HS-27A (cell line): ENCODE results near the gene CD82.

ENCODE experiments used
- DNase-seq: peaks from one replicate; pipeline ENCODE4 v3.0.0-alpha.2; 2012; ENCODE audit warnings: low read depth, missing footprints

The CD82 gene

DNA sequence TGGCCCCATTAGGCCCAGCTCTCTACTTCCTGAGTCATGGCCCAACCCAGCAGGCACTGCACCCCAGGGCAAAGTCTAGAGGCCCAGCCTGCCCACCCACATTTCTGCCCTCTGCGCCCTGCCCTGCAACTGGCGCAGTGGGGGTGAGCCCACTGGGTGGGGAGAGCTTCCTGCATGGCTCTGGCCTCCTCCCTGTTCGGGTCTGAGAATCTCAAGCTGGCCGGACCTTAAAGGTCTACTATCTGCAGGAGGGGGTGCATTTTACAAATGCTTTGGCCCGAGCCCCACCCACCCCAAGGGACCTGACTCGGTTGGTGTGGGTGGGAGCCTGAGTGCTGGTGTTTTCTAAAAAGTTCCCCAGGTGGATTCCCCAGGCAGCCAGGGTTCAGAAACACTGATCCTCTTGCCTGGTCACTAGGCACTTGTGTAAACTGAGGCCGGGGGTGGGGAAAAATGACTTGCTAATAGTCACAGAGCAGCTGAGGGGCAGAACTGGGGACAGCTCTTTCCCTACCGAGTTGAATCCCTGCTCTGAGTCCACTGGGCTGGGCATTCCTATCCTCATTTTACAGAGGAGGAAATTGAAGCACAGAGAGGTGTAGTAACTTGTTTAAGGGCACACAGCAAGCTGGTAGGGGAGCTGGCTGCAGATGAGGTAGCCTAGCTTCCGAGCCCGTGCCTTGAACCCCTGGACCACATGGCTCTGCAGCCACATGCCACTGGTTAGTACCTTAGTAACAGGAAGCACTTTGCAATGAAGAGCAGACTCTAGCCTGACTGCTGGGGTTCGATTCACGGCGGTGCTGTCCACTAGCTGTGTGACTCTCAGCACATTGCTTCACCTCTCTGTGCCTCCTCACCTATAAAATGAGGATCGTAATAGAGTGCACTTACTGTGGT lies 36.3 kb downstream of the CD82 start:
- DNase-seq = no peak

DNA sequence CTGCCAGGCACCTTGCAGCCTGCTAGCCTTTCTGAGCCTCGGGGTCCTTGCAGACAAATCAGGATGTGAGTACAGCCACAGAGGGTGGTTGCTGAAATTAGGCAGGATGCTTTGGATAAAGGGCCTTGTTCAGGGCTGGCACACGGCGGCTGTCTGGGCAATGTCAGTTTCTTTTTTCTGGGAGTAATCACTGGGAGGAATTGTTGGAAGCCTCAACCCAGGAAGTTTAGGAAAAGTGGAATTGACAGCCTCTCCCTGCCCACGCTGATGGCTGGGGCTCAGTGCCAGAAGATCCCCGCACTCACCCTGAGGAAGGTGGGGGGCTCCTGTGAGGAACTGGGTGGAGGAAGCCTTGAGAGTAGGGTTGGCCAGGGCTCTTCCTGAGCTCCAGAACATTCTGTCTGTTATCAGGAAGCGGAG lies 37.4 kb downstream of the CD82 start:
- DNase-seq = no peak

DNA sequence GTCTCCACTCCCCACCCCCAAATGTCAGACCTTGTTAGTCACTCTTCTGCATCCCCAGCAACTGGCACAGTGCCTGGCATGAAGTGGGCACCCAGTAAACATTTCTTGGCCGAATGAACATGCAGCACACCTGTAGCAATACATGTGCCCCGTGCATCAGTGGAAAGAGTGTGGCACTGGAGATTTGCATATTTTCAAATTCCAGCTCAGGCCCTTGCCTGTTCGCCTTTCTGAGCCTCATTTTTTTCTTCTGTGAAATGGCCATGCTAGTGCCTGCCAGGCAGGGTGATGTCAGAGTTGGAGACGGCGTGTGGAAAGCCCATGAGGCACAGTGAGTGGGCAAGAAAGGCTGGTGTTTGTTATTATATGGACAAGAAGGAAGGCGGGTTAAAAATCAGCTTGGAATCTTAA lies 38.7 kb downstream of the CD82 start:
- no peak for DNase-seq

DNA sequence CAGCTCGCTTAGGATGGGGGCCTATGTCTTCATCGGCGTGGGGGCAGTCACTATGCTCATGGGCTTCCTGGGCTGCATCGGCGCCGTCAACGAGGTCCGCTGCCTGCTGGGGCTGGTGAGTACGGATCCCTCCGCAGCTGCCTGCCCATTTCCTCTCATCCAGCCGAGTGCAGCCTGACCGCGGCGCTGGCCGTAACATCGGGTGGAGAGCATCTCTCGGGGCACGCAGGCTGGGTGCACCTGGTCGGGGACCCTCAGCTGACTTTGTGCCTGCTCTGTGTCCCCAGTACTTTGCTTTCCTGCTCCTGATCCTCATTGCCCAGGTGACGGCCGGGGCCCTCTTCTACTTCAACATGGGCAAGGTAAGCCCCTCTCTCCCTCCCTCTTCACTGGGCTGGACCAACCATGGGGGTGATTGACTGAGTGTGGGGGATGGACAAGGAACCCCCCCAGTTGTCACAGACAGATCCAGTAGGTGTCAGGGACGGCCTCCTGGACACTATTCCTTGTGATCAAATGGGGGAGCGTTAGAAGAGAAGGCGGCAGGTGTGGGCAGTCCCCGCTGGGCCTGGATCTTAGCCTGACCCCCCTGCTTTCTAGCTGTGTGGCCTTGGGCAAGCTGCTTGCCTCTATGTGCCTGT lies 39.7 kb downstream of the CD82 start:
- DNase-seq = no peak

DNA sequence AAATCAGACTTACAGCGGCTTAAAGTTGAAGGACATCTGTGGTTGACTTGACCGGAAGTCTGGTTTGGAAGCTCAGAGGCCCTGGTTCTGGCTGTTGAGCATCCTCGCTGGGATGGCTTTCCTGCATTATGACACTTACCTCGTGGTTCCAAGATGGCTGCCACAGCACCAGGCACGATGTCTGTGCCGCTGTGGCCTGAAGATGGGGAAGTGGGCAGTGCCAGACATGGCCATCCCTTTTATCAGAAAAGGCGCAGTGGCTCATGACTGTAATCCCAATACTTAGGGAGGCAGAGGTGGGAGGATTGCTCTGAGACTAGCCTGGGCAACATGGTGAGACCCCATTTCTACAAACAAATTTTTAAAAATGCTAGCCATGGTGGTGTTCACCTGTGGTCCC lies 40.5 kb downstream of the CD82 start:
- no peak for DNase-seq

DNA sequence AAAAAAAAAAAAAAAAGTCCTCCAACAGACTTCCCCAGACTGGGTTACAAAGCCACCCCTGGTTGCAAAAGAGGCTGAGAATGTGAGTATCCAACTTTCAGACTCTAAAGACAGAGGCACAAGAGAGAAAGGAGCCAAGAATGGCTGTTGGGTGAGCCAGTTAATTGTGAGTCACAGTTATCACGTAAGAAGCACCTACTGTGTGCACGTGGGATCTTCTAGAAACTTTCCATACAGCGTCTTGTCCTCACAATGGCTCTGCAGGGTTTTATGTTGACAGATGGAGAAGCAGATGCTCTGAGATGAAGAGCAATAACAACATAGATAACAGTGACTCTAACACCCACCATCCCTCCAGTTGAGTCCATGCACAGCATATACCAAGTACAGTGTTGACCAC lies 41.0 kb downstream of the CD82 start:
- no peak for DNase-seq

DNA sequence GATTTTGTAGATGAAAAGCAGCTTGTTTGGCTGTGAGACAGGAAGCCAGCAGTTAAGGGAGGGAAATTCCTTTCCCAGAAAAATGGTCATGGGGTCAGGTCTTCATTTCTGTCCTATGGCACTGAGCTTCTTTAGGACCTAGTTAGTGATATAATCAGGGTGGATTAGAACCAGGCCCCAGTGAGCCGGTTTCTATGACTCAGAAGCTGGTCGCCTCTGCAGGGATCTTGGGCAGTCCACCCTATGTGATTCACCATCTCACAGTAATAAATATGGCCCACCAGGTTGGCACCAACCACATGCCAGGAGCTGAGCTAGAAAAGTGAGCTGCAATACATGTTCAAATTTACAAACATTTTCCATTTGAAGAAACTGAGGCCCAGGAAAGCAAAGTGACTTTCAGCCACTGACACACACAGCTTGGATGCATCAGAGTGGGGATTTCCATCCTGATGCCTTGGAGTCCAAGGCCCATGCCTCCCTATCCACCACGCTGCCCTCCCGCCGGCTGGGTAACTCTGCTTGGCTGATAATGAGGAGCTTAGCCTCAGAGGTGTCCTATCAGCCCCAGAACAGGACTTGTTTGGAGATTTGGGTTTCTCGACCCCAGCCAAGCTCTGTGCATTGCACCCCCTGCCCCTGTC lies 42.0 kb downstream of the CD82 start:
- DNase-seq = peak; percentile 17

DNA sequence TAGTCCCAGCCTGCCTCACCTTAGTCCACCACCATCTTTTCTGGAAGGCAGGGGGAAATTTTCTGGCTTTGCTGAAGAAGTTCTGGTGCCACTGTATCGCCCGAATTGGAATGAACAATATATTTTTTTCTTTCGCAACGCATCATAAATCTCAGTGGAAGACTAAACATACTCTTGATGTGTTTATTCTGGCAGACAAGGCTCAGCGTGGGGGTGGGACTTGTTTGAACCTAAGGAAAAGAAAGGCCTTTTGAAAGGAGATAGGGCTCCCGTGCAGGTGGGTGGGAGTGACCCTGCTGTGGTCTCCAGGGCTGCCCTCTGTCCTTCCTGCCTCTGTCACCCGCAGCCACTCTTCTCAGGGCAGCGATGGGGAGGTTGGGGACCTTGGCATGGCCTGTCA lies 42.5 kb downstream of the CD82 start:
- no peak for DNase-seq

DNA sequence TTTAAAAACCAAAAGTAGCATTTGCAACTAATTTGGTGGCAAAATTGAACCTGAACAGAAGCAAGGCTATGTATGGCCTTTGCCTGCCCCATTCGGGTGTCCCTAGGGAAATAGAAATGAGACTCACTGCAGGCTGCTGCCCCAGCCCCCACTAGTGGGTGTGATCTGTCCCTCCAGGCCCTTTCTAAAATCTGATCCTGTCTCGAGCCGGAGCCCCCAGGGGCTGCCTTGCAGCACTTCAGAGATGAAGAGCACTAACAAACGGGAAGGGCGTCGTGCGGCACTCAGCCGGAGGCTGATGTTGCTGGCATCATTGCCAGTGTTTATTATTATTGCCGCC lies 43.2 kb downstream of the CD82 start:
- DNase-seq = no peak

DNA sequence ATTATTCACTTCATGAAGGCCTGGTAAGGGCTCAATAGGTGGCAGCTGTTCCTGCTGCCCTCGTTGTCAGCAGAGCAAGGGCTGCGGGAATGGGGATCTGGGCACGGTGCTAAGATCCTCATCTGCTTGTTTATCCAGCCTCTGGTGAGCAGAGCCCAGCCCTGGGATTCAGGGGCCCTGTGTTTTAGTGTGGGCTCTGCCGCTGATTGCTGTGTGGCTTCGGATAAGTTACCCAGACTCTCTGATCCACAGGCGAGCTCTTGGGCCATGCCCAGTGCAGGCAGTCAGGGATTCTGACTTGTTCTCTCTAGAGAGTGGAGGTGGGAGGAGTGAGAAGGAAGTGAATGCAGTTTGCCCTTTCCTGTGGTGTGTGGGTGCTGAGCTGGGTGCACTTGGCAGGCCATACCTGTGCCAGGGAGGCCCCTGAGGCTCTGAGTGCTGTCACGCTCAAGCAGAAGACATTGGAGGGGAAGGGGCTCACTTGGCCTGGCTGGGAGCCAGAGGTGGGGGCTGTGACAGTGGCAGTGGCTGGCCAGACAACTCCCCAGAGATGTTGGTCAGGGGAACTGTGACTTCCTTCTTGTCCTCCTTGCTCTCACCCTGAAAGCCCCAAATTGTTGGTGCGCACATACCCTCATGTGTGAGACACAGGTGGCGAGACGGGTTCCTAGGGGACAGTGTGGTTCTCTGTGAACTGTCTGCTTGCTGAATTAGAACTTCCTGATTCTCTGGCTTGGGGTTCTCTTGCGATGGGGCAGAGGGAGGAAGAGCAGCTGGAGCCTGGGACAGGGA lies 43.7 kb downstream of the CD82 start:
- DNase-seq = no peak

DNA sequence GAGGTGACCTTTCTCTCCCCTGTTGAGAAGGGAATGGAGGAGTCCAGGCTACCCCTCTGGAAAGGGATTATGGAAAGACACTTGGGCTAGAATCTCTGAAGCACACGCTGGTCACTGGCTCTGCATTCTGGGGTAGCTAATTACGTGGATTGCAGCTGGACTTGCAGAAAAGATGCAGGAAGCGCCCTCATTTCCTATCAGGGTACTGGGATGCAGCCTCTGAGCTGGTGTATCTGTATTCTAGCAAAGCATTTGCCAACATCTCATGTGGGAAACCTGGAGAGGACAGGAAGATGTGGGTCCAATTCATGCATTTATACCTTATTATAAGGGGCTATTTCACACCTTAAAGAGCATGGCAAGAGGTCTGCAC lies 44.3 kb downstream of the CD82 start:
- no peak for DNase-seq

DNA sequence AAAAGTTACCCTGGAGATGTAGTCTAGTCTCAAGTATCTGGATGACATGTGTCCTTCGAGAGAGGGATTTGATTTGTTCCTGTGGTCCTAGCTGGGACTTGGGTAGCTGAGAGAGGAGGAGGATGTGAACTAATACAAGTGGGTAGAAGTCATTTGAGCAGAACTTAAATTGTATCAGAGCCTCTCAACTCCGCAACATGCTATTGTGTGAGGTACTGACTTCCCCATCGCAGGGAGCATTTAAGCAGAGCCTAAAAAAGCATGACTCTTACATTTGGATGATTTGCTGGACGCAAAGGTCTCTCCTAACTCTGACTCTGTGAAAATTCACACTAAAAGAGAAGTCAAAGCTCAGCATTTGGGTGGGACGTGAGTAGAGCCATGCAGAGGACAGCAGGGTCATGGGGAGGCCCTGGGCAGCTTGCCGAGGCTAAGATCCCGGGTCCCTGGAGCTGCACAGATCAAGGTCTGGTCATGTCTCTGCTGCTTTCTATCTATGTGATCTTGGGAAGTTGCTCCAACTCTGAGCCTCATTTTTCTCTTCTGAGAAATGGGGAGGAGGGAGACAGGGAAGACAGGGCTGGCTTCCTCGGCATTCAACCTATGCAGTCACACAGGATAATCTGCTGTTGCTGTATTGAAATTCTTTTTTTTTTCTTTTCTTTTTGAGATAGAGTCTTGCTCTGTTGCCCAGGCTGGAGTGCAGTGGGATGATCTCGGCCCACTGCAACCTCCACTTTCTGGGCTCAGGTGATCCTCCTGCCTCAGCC lies 44.9 kb downstream of the CD82 start:
- DNase-seq = no peak

DNA sequence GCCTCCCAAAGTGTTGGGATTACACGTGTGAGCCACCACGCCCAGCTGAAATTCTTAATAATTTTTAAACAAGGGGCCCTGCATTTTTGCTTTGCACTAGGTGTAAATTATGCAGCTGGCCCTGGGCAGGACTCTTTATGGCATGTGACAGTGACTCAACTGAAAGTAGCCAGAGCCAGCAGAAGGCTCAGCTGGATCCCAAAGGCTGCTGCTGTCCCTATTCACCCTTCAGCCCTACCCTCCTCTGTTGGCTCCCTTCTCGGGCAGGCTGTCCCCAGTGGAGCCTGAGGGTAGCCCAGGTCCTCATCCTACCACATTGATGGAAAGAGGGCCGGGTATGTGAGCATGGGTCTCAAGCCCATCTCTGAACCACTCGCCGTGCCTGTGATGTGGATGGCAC lies 45.6 kb downstream of the CD82 start:
- no peak for DNase-seq

DNA sequence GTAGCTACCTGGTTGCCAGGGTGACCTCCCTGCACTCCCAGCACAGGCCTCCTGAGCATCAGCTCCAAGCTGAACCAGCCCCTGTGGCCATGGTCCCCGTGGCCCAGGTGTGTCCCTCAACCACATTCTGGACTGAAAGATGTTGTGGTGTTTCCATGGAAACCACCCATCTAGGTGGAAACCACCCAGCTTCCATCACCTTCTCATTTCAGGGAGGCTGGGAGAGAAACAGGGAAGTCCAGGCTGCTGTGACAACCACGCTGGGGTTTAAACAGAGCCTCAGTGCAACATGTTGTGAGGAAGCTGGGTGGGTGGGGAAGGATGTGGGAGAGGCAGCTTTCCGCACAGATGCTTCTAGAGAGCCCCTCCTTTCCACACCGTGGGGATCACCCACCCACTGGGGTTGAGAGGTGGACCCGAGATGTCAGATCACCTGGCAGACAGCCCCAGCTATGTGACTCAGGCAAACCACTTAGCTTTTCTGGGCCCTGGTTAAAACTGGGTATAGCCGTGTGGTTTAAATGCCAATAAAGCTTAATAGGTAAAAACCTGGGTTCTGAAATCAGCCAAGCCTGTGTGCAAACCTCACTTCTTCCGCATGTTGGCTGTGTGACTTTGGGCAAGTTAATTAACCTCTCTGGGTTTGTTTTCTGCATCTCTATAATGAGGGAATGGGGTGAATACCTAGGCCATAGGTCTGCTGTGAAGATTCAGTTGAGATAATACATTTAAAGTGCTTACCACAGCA lies 46.4 kb downstream of the CD82 start:
- DNase-seq = no peak

DNA sequence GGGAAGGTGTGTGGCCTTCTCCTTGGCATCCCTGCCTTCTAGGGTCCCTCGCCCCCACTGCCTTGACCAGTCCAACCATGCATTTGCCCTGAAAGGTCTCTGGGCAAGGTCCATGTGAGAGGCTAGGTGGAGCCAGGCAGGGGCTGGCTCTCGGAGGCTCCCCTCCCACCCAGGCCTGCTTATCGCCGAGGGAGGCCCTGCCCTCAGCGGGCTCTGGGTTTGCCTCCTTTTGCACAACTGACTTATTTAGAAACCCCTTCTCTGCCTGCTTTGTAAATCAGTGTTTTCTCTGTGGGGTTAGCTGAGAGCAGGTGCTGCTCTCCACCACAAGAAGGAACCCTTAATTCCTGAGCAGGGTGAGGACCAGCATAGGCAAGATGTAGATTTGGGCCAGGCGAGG lies 47.7 kb downstream of the CD82 start:
- no peak for DNase-seq

DNA sequence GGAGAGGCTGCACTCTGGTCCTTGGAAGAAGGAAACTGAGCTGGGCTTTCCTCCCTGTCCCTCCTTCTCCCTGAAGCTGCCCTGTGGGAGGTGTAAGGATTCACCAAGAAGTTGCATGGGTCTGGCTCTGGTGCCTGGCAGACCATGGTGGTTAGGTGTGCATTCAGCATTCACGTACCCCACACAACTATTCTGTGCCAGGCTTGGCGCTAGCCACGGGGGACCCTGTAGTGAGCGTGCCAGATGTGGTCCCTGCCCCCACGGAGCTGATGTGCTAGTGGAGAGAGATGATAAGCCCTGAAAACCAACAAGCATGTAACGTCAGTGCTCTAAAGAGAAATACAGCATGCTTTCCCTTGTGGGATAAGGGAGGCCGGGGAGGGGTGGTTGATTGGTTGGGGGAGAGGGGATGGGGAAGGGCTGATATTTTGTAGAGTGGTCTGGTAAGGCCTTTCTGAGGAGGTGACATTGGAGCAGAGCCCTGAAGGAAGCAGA lies 48.9 kb downstream of the CD82 start:
- DNase-seq = no peak

DNA sequence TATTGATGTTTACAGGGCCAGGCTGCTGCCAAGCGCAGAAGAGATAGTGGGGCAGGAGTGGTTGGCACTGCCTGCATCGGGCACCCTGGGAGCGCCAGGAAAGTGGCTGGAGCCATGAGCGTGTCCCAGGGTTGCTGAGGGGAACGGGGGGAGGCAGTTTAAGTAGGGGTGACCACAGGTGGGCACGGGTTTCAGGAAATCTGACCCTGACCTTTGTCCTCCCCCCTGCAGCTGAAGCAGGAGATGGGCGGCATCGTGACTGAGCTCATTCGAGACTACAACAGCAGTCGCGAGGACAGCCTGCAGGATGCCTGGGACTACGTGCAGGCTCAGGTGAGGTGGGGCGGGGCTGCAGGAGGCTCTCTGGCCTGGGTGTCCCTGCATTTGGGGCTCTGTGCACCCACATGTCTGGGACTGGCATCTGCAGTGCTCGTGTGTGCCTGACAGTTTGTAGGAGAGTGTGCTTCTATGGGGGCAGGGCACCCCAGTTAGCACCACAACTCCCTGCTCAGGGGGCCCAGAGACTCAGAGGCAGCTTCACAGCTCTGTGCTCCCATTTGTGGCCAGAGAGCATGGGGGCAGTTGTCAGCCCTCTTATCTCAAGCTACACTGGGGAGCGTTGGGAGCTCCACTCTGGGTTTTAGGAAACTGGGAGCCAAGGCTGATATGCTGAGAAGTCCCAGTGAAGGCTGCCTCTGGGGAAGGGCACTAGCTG lies 49.7 kb downstream of the CD82 start:
- no peak for DNase-seq

DNA sequence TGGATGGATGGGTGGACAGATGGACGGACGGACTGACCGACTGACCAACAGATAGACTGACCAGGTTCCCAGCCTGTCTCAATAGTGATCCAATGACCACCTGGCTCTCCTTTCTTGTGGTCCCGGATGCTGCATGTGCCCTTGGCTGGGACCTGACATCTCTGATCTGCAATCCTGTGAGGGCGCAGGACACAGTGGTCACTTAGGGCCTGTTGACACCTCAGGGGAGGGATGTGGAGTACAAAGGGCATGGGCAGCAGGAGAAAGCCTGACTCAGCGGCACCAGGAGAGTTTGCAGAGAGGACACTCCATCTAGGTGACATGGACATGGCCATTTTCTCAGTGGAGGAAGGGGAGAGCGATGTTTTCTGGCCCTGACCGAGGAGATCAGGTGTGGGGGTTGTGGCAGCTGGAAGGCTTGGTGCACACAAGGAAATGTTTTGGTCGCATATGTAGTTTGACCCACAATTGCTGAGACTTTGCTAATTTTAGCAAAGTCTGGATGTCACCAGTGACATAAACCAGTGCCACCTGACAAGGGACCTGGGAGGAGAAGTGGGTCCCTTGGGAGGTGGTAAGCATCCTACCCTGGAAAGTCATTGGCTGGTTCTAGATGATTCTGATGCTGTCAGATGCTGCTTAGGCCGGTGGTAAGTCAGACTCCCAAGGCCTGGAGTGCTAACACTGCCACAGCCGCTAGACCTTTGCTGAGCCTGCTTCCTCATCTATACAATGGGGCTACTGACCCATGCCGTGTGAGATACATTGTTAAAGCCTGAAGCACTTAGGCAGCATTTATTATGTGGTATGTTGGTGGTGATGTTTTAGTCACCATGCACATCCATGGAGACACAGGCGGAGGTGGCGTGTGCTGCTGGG lies 50.7 kb downstream of the CD82 start:
- no peak for DNase-seq
